ENCODE measurements around the gene LRRC3C.

GRCh38 chr17:39979893-39980350 lies 52.4 kb downstream of the LRRC3C start:
- no peak for TF ChIP-seq CTCF (IDR thresholded peaks at IDR 0.05)
- TF ChIP-seq POLR2A (IDR thresholded peaks at IDR 0.05): no peak
